HG03095 (cell line): ENCODE results near the gene FOXK2.

ENCODE experiments used
- ATAC-seq: cut with Tn5 transposase; IDR thresholded peaks from one replicate; pipeline ENCODE4 v1.9.1; 2021; ENCODE audit warnings: moderate library complexity; ENCODE audit not compliant: unreplicated experiment

The FOXK2 gene

GRCh38 chr17:82587234-82588086, 67.9 kb downstream of the FOXK2 start:
- ATAC-seq, result no peak

- no peak for ATAC-seq
These were observed 69.0 kb downstream of the FOXK2 start for GRCh38 chr17:82588266-82589175.

- no peak for ATAC-seq
These were observed 70.3 kb downstream of the FOXK2 start for GRCh38 chr17:82589851-82590180.

- no peak for ATAC-seq
These were observed 70.7 kb downstream of the FOXK2 start for GRCh38 chr17:82590216-82590615.

GRCh38 chr17:82590881-82591539, 71.5 kb downstream of the FOXK2 start:
- ATAC-seq, result no peak

- ATAC-seq, result no peak
These were observed 72.8 kb downstream of the FOXK2 start for GRCh38 chr17:82592289-82592766.

- ATAC-seq, result no peak
These were observed 73.4 kb downstream of the FOXK2 start for GRCh38 chr17:82592767-82593589.

GRCh38 chr17:82593590-82594087, 74.1 kb downstream of the FOXK2 start:
- no peak for ATAC-seq

- no peak for ATAC-seq
These were observed 75.0 kb downstream of the FOXK2 start for GRCh38 chr17:82594571-82594970.

- no peak for ATAC-seq
These were observed 76.4 kb downstream of the FOXK2 start for GRCh38 chr17:82595893-82596292.

GRCh38 chr17:82596296-82596695, 76.8 kb downstream of the FOXK2 start:
- no peak for ATAC-seq

- ATAC-seq, result no peak
These were observed 77.5 kb downstream of the FOXK2 start for GRCh38 chr17:82596837-82597672.

GRCh38 chr17:82598256-82599119, 79.0 kb downstream of the FOXK2 start:
- ATAC-seq, result no peak

GRCh38 chr17:82599674-82600661, 80.4 kb downstream of the FOXK2 start:
- ATAC-seq, result no peak

GRCh38 chr17:82600731-82601446, 81.4 kb downstream of the FOXK2 start:
- no peak for ATAC-seq

GRCh38 chr17:82601447-82602000, 82.0 kb downstream of the FOXK2 start:
- no peak for ATAC-seq
